GM10266 (cell line): Measurements from ENCODE around the gene PPP2R3C.
"Not testable (repeated sequence)": the region's sequence is repeated elsewhere in the genome, so short reads cannot be mapped to it uniquely, and the experiment has no call there.

Experiments used
- DNase-seq: peaks from one replicate; pipeline ENCODE4 v3.0.0; 2012; ENCODE audit errors: extremely low spot score
- TF ChIP-seq, protein P1 (sequence below): IDR thresholded peaks from 2 replicates; pipeline ENCODE4 v1.5.1; 2012; ENCODE audit warnings: mild to moderate bottlenecking, low read depth; ENCODE audit not compliant: control insufficient read depth, insufficient read depth; ENCODE audit errors: missing control alignments

PPP2R3C gene

DNA sequence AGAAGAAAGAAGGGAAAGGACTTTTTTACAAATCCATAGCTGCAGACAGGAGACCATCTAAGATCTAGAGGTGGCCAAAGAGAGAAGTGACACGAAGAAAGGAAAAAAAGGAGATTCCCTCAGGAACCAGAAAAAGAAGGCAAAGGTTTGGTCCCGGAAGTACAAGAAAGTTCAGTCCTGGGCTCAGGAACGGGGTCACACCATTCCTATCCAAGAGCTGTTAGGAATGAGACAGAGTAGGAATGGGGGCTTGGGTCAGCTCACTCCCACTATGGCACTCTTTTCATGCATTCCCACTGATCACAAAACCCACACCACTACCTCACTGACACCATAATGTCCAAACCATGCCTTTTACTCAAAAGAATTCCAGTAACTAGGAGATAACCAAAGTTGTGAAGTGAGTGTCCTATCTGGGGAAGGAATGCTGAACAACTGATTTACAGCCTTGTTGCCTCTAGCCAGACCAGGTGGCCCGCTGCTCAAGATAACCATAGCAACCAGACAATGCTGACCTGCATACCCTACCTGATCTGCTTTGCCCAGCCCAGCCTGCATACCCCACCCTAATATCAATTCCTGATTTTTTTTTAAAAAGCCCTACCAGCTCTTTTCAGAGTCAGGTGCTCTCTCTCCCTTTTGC lies 8.4 kb downstream of the PPP2R3C start:
- DNase-seq: no peak
- TF ChIP-seq, protein P1, sequence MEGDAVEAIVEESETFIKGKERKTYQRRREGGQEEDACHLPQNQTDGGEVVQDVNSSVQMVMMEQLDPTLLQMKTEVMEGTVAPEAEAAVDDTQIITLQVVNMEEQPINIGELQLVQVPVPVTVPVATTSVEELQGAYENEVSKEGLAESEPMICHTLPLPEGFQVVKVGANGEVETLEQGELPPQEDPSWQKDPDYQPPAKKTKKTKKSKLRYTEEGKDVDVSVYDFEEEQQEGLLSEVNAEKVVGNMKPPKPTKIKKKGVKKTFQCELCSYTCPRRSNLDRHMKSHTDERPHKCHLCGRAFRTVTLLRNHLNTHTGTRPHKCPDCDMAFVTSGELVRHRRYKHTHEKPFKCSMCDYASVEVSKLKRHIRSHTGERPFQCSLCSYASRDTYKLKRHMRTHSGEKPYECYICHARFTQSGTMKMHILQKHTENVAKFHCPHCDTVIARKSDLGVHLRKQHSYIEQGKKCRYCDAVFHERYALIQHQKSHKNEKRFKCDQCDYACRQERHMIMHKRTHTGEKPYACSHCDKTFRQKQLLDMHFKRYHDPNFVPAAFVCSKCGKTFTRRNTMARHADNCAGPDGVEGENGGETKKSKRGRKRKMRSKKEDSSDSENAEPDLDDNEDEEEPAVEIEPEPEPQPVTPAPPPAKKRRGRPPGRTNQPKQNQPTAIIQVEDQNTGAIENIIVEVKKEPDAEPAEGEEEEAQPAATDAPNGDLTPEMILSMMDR: no peak

DNA sequence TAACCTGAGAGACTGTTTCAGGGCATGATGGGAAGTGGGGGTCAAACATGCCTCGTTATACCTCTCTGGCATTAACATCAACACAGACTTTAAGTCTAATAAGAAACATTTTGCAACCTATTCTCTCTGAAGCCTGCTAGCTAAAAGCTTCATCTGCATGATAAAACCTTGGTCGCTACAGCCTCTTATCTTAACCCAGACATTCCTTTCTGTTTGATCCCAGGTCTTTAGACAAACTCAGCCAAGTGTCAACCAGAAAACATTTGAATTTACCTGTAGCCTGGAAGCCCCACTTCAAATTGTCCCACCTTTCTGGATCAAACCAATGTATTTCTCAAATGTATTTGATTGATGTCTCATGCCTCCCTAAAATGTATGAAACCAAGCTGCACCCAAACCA lies 9.1 kb downstream of the PPP2R3C start:
- TF ChIP-seq, protein P1: no peak
- no peak for DNase-seq

- TF ChIP-seq, protein P1: no peak
- no peak for DNase-seq
Observed at GRCh38 chr14:35107866-35108265, 13.9 kb downstream of the PPP2R3C start.

GRCh38 chr14:35094645-35095044 lies 27.1 kb downstream of the PPP2R3C start:
- DNase-seq: not testable (repeated sequence)

DNA sequence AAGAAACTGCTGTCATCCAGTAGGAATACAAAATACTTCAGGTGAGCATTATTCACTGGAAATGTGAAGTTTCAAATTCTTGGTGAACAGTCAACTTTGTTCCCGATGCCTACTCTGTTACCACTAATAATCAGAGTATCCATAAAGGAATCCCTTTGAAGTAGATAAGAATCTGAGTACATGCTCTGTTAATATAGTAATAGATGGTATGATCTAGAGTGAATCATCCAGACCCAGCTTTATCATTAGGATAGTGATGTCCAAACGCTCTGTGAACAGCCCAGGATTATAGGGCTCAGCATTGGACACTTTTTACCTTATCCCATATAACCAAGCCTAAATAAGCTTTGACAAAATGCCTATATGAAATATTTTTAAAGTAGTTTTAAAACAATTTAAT lies 33.3 kb downstream of the PPP2R3C start:
- TF ChIP-seq, protein P1: no peak
- DNase-seq: no peak

DNA sequence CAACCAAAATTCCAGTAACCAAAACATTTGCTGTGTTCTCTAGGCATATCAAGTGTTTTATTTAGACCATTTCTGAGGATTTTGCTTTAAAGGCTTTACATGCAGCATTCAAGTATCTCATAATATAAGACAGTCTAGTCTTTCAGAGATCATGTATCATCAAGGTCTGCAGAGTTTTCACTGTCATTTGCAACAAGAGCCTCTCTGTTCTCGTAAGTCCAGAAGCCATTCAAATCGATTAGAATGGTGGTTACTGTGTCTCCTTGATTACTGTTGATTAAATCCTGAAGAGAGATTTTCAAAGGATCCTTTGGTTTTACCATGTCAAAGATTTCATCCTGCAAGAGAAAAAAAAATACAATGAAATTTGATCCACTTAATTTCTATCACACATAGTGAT lies 36.3 kb downstream of the PPP2R3C start:
- no peak for DNase-seq
- TF ChIP-seq, protein P1: no peak

GRCh38 chr14:35083530-35084150 lies 38.1 kb downstream of the PPP2R3C start:
- DNase-seq: no peak
- TF ChIP-seq, protein P1: no peak
